DOHH2 (cell line): Measurements from ENCODE around the gene GATA2.

Experiments used
- EZH2phosphoT487 ChIP-seq: fragments of 200-600 bp; sonication (generic); IDR thresholded peaks from 2 replicates; pipeline ENCODE4 v1.6.1; 2017; ENCODE audit warnings: borderline replicate concordance, mild to moderate bottlenecking, antibody characterized with exemption, low read length, moderate library complexity, mixed read lengths
- TF ChIP-seq, protein P1 (sequence below): fragments of 200-600 bp; sonication (generic); IDR thresholded peaks from one replicate; pipeline ENCODE4 v1.5.1; 2014; ENCODE audit warnings: antibody characterized with exemption, mild to moderate bottlenecking, low read depth, low read length; ENCODE audit not compliant: poor library complexity, severe bottlenecking

GRCh38 chr3:128521715-128522114, 28.7 kb upstream of the GATA2 start:
- TF ChIP-seq, protein P1, sequence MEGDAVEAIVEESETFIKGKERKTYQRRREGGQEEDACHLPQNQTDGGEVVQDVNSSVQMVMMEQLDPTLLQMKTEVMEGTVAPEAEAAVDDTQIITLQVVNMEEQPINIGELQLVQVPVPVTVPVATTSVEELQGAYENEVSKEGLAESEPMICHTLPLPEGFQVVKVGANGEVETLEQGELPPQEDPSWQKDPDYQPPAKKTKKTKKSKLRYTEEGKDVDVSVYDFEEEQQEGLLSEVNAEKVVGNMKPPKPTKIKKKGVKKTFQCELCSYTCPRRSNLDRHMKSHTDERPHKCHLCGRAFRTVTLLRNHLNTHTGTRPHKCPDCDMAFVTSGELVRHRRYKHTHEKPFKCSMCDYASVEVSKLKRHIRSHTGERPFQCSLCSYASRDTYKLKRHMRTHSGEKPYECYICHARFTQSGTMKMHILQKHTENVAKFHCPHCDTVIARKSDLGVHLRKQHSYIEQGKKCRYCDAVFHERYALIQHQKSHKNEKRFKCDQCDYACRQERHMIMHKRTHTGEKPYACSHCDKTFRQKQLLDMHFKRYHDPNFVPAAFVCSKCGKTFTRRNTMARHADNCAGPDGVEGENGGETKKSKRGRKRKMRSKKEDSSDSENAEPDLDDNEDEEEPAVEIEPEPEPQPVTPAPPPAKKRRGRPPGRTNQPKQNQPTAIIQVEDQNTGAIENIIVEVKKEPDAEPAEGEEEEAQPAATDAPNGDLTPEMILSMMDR: no peak
- TF ChIP-seq EZH2phosphoT487: no peak
